HEK293T (cell line): ENCODE results near the gene FBXO17.

Experiments
- BHLHE40 ChIP-seq: fragments of 450-650 bp; IDR thresholded peaks from 2 replicates; pipeline ENCODE4 v1.6.1; 2016; ENCODE audit warnings: mild to moderate bottlenecking, moderate library complexity, borderline replicate concordance
- CTBP1 ChIP-seq: fragments of 450-650 bp; IDR thresholded peaks from 2 replicates; pipeline ENCODE4 v1.6.1; 2016; ENCODE audit warnings: borderline replicate concordance
- FOXA1 ChIP-seq: fragments of 450-650 bp; IDR thresholded peaks from 2 replicates; pipeline ENCODE4 v1.6.1; 2016; ENCODE audit warnings: mild to moderate bottlenecking
- FOXK2 ChIP-seq: fragments of 450-650 bp; IDR thresholded peaks from 2 replicates; pipeline ENCODE4 v1.6.1; 2016; ENCODE audit warnings: mild to moderate bottlenecking
- FOXM1 ChIP-seq: fragments of 450-650 bp; IDR thresholded peaks from 2 replicates; pipeline ENCODE4 v1.6.1; 2017; ENCODE audit warnings: mild to moderate bottlenecking, borderline replicate concordance
- HDGF ChIP-seq: fragments of 450-650 bp; IDR thresholded peaks from 2 replicates; pipeline ENCODE4 v1.6.1; 2017; ENCODE audit warnings: antibody characterized with exemption, borderline replicate concordance
- L3MBTL2 ChIP-seq: fragments of 450-650 bp; conservative IDR thresholded peaks from 2 replicates; pipeline ENCODE4 v1.6.1; 2016; ENCODE audit warnings: mild to moderate bottlenecking
- PKNOX1 ChIP-seq: fragments of 450-650 bp; IDR thresholded peaks from 2 replicates; pipeline ENCODE4 v1.6.1; 2016
- SUZ12 ChIP-seq: fragments of 450-650 bp; IDR thresholded peaks from 2 replicates; pipeline ENCODE4 v1.6.1; 2016; ENCODE audit warnings: mild to moderate bottlenecking
- ZNF384 ChIP-seq: fragments of 450-650 bp; IDR thresholded peaks from 2 replicates; pipeline ENCODE4 v1.6.1; 2016

DNA sequence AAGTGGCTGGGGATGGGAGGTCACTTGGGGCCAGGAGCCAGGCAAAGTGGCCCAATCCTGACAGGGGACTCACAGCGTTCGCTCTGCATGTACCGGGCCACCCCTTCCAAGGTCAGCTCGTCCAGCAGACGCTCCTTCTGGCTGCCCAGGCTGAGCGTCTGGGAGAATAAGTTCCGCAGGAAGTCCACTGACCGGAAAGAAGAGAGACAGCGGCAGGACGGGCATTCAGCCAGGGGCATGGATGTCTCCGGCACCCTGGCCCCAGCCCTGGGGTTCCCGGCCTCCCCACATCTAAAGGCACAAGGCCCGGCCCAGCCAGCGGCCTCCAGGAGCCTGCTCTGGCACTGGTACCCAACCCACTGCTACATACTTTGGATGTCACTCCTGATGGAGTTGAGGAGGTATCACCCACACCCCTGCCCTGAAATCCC, 82.2 kb downstream of the FBXO17 start:
- no peak for TF ChIP-seq BHLHE40
- no peak for TF ChIP-seq FOXM1
- no peak for TF ChIP-seq PKNOX1
- no peak for TF ChIP-seq HDGF
- TF ChIP-seq FOXA1: no peak
- no peak for TF ChIP-seq FOXK2
- no peak for TF ChIP-seq SUZ12
- TF ChIP-seq CTBP1: no peak
- no peak for TF ChIP-seq ZNF384
- no peak for TF ChIP-seq L3MBTL2
